Embryonic facial prominence (tissue), 1 donor: ENCODE measurements around the gene PRKG1.
"Not testable (repeated sequence)": the region's sequence is repeated elsewhere in the genome, so short reads cannot be mapped to it uniquely, and the experiment has no call there.

Source experiments
- DNase-seq: peaks from one replicate; pipeline ENCODE4 v3.0.0-alpha.2; 2016; ENCODE audit errors: extremely low spot score

Gene PRKG1

GRCh38 chr10:51643734-51644133 lies 569.4 kb downstream of the PRKG1 start:
- DNase-seq = no peak

- DNase-seq = no peak
Observed at GRCh38 chr10:51649064-51649463, 574.8 kb downstream of the PRKG1 start.

GRCh38 chr10:51651063-51651462 lies 576.8 kb downstream of the PRKG1 start:
- DNase-seq = no peak

- DNase-seq = no peak
Observed at GRCh38 chr10:51653025-51653424, 578.7 kb downstream of the PRKG1 start.

GRCh38 chr10:51654918-51655317 lies 580.6 kb downstream of the PRKG1 start:
- peak; percentile 42 for DNase-seq

GRCh38 chr10:51656503-51656902 lies 582.2 kb downstream of the PRKG1 start:
- DNase-seq = no peak

- no peak for DNase-seq
Observed at GRCh38 chr10:51658000-51658399, 583.7 kb downstream of the PRKG1 start.

GRCh38 chr10:51659344-51659743 lies 585.1 kb downstream of the PRKG1 start:
- DNase-seq = no peak

- no peak for DNase-seq
Observed at GRCh38 chr10:51663086-51663485, 588.8 kb downstream of the PRKG1 start.

- DNase-seq = no peak
Observed at GRCh38 chr10:51666456-51666855, 592.2 kb downstream of the PRKG1 start.

GRCh38 chr10:51667678-51668335 lies 593.5 kb downstream of the PRKG1 start:
- DNase-seq = no peak

GRCh38 chr10:51668336-51668689 lies 594.0 kb downstream of the PRKG1 start:
- no peak for DNase-seq

GRCh38 chr10:51669041-51669440 lies 594.8 kb downstream of the PRKG1 start:
- DNase-seq = no peak

GRCh38 chr10:51672039-51672535 lies 597.8 kb downstream of the PRKG1 start:
- no peak for DNase-seq

GRCh38 chr10:51675088-51675487 lies 600.8 kb downstream of the PRKG1 start:
- no peak for DNase-seq

GRCh38 chr10:51679841-51680240 lies 605.6 kb downstream of the PRKG1 start:
- DNase-seq = no peak

- DNase-seq = no peak
Observed at GRCh38 chr10:51683031-51683691, 608.9 kb downstream of the PRKG1 start.

- no peak for DNase-seq
Observed at GRCh38 chr10:51685768-51686167, 611.5 kb downstream of the PRKG1 start.

- no peak for DNase-seq
Observed at GRCh38 chr10:51687296-51687695, 613.0 kb downstream of the PRKG1 start.

- DNase-seq = not testable (repeated sequence)
Observed at GRCh38 chr10:51688826-51689225, 614.5 kb downstream of the PRKG1 start.

- no peak for DNase-seq
Observed at GRCh38 chr10:51689536-51689935, 615.2 kb downstream of the PRKG1 start.

GRCh38 chr10:51691135-51691534 lies 616.8 kb downstream of the PRKG1 start:
- DNase-seq = no peak

- no peak for DNase-seq
Observed at GRCh38 chr10:51694086-51694768, 619.9 kb downstream of the PRKG1 start.
